ENCODE measurements around the gene MAPKAPK3.
"Not testable (repeated sequence)": the region's sequence is repeated elsewhere in the genome, so short reads cannot be mapped to it uniquely, and the experiment has no call there.

MAPKAPK3 gene

GRCh38 chr3:50656417-50657195, 39.7 kb downstream of the MAPKAPK3 start:
- no peak for DNase-seq (ENCODE audit: low spot score)

GRCh38 chr3:50657407-50657806, 40.5 kb downstream of the MAPKAPK3 start:
- no peak for DNase-seq (ENCODE audit: low spot score)

- DNase-seq (ENCODE audit: low spot score) = no peak
Measured at GRCh38 chr3:50657816-50658215, 40.9 kb downstream of the MAPKAPK3 start.

- no peak for DNase-seq (ENCODE audit: low spot score)
Measured at GRCh38 chr3:50658416-50658815, 41.5 kb downstream of the MAPKAPK3 start.

GRCh38 chr3:50658831-50659230, 41.9 kb downstream of the MAPKAPK3 start:
- no peak for DNase-seq (ENCODE audit: low spot score)

GRCh38 chr3:50660386-50660785, 43.4 kb downstream of the MAPKAPK3 start:
- no peak for DNase-seq (ENCODE audit: low spot score)

GRCh38 chr3:50661321-50661837, 44.4 kb downstream of the MAPKAPK3 start:
- DNase-seq (ENCODE audit: low spot score) = no peak

GRCh38 chr3:50662408-50662807, 45.5 kb downstream of the MAPKAPK3 start:
- no peak for DNase-seq (ENCODE audit: low spot score)

GRCh38 chr3:50665081-50665840, 48.3 kb downstream of the MAPKAPK3 start:
- DNase-seq (ENCODE audit: low spot score) = no peak

- DNase-seq (ENCODE audit: low spot score) = not testable (repeated sequence)
Measured at GRCh38 chr3:50665841-50666115, 48.8 kb downstream of the MAPKAPK3 start.

- DNase-seq (ENCODE audit: low spot score) = no peak
Measured at GRCh38 chr3:50666837-50667236, 49.9 kb downstream of the MAPKAPK3 start.

GRCh38 chr3:50671331-50671730, 54.4 kb downstream of the MAPKAPK3 start:
- peak; percentile 50 for DNase-seq (ENCODE audit: low spot score)

- DNase-seq (ENCODE audit: low spot score) = no peak
Measured at GRCh38 chr3:50672656-50673055, 55.7 kb downstream of the MAPKAPK3 start.

GRCh38 chr3:50673931-50674330, 57.0 kb downstream of the MAPKAPK3 start:
- DNase-seq (ENCODE audit: low spot score) = no peak

- no peak for DNase-seq (ENCODE audit: low spot score)
Measured at GRCh38 chr3:50674349-50675178, 57.6 kb downstream of the MAPKAPK3 start, which contains the start of gene DOCK3. TSS of gene DOCK3 (plus strand) at chr3:50674927. CDS start at chr3:50675264, 337 bp downstream.

GRCh38 chr3:50675179-50676030, 58.5 kb downstream of the MAPKAPK3 start:
- no peak for DNase-seq (ENCODE audit: low spot score)

GRCh38 chr3:50676031-50676705, 59.2 kb downstream of the MAPKAPK3 start:
- DNase-seq (ENCODE audit: low spot score) = no peak

GRCh38 chr3:50687127-50687751, 70.3 kb downstream of the MAPKAPK3 start:
- DNase-seq (ENCODE audit: low spot score) = peak; percentile 68

- no peak for DNase-seq (ENCODE audit: low spot score)
Measured at GRCh38 chr3:50687916-50688315, 71.0 kb downstream of the MAPKAPK3 start.

- not testable (repeated sequence) for DNase-seq (ENCODE audit: low spot score)
Measured at GRCh38 chr3:50688602-50689001, 71.7 kb downstream of the MAPKAPK3 start.

Data from pons (tissue), 1 donor.